Measurements from ENCODE around the gene ACTR3. TPM values are rescaled to one million over a fixed set of nuclear protein-coding genes. Genes with fewer than 3 reads are reported as not detected.

ACTR3 gene
- total RNA-seq, 1 donor from 2014 or later = 45.4 TPM

DNA sequence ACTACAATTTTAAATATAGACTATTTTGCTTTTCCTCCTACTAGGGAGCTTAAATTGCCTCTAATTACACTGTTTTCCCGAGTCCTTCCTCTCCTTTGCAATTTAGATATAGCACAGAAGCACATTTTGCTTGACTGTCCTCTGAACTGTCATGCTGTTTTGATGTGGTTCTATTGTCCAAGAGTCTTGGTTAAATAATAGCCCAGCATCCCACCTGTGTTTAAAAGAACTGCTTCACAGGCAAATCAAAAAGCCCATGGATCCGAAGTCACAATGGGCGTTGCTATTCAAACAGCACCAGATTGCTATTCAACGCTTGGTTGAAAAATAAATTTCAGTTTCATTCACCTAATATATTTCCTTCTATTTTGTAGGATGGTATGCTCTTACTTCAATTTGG, 22.3 kb upstream of the ACTR3 start:
- no peaks in the 10 kb centered on the region for H3K27me3 ChIP-seq
- intact Hi-C loops (cut with DNase I) = no loop called here

DNA sequence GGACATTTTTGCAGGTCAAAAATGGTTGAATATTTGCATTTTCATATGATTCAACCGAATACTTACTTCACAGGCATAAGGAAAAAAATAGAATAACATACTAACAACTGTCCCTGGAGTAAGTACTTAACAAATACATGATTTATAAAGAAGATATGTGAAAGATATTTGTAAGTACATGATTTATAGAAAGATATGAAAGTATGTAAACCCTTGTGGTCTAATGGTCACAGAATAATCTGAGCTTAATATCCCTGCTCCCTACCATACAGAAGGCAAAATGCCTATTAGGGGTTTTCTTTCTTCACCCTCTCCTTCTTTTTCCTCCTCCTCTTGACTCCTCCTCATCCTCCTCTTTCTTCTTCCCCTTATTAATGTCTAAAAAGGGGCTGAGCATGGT, 20.6 kb upstream of the ACTR3 start:
- Histone ChIP-seq H3K36me3 (no peaks in the 10 kb centered on the region), H3K27me3 (no peaks in the 10 kb centered on the region), H3K4me1 (no peaks in the 10 kb centered on the region), H3K27ac (no peak overlapping the region), H3K4me3 (no peak overlapping the region), H3K9me3 (no peaks in the 10 kb centered on the region)
- intact Hi-C loops (cut with DNase I) = no loop called here
- TF ChIP-seq, protein P1, sequence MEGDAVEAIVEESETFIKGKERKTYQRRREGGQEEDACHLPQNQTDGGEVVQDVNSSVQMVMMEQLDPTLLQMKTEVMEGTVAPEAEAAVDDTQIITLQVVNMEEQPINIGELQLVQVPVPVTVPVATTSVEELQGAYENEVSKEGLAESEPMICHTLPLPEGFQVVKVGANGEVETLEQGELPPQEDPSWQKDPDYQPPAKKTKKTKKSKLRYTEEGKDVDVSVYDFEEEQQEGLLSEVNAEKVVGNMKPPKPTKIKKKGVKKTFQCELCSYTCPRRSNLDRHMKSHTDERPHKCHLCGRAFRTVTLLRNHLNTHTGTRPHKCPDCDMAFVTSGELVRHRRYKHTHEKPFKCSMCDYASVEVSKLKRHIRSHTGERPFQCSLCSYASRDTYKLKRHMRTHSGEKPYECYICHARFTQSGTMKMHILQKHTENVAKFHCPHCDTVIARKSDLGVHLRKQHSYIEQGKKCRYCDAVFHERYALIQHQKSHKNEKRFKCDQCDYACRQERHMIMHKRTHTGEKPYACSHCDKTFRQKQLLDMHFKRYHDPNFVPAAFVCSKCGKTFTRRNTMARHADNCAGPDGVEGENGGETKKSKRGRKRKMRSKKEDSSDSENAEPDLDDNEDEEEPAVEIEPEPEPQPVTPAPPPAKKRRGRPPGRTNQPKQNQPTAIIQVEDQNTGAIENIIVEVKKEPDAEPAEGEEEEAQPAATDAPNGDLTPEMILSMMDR (IDR thresholded peaks at IDR 0.05) = no peak
- no peak for DNase-seq (ENCODE audit: low spot score in 2 of 2)

More for the DNA sequence above, 22.3 kb upstream of the ACTR3 start:
- TF ChIP-seq, protein P1 (IDR thresholded peaks at IDR 0.05) = no peak
- DNase-seq (ENCODE audit: low spot score in 2 of 2) = no peak
- H3K27ac ChIP-seq = no peak overlapping the region
- no peaks in the 10 kb centered on the region for H3K36me3 ChIP-seq
- no peaks in the 10 kb centered on the region for H3K4me1 ChIP-seq
- no peaks in the 10 kb centered on the region for H3K9me3 ChIP-seq
- no peak overlapping the region for H3K4me3 ChIP-seq

DNA sequence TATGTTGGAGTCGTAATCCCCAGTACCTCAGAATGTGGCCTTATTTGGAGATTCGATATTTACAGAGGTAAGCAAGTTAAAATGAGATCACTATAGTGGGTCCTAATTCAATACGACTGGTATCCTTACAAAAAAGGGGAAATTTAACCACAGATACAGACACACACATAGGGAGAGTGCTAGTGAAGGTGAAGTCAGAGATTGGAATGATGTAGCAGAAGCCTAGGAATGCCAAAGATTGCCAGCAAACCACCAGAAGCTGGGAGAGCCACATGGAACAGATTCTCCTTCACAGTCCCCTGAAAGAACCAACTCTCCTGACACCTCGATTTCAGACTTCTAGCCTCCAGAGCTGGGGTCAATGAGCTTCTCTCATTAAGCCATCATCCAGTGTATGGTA, 17.7 kb upstream of the ACTR3 start:
- intact Hi-C loops (cut with DNase I) = no loop called here
- Histone ChIP-seq H3K27ac (no peak overlapping the region), H3K36me3 (no peaks in the 10 kb centered on the region), H3K9me3 (no peaks in the 10 kb centered on the region), H3K4me3 (no peak overlapping the region), H3K4me1 (no peaks in the 10 kb centered on the region), H3K27me3 (no peaks in the 10 kb centered on the region)
- TF ChIP-seq, protein P1 (IDR thresholded peaks at IDR 0.05) = no peak
- no peak for DNase-seq (ENCODE audit: low spot score in 2 of 2)

DNA sequence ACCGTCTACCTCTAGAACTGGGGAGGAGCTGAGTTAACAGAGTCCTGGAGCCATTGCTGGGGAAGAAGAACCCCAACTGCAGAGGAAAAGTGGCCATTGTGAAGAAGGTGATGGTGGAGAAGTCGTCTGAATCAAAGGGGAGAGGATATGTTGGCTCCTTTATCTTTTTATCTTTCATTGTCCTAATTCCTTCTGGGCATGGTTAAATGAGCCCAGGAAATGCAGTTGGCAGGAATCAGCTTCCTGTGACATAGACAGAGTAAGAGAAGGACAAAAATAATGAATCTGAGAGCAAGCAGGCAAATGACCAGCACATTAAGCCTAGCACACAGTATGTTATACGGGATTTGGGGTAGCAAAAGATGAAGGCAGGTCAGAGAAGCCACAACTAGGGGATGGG, 16.0 kb upstream of the ACTR3 start:
- no peak for DNase-seq (ENCODE audit: low spot score in 2 of 2)
- no peaks in the 10 kb centered on the region for H3K9me3 ChIP-seq
- H3K4me1 ChIP-seq = no peaks in the 10 kb centered on the region
- intact Hi-C loops (cut with DNase I) = no loop called here
- TF ChIP-seq, protein P1 (IDR thresholded peaks at IDR 0.05) = no peak
- H3K27ac ChIP-seq = no peak overlapping the region
- no peaks in the 10 kb centered on the region for H3K36me3 ChIP-seq
- H3K27me3 ChIP-seq = no peaks in the 10 kb centered on the region
- no peak overlapping the region for H3K4me3 ChIP-seq

DNA sequence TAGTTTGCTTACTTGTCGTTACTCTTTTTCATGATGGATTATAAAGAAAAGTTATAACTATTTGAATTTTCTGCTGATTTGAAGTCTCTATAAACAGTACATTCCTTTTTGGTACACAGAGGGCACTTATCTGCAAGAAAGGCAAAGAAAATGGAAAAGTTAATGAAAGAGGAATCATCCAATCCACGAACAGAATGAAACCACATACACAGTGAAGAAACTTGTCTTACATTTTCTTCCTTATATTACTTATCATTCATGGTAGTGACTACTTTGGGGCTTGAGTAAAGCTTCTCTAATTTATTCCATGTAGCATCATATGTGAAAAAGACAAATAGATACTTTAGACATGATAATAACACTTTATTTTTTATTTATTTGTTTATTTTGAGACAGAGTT, 14.8 kb upstream of the ACTR3 start:
- TF ChIP-seq, protein P1 (IDR thresholded peaks at IDR 0.05) = no peak
- intact Hi-C loops (cut with DNase I) = no loop called here
- Histone ChIP-seq H3K4me1 (no peaks in the 10 kb centered on the region), H3K36me3 (no peaks in the 10 kb centered on the region), H3K27me3 (no peaks in the 10 kb centered on the region), H3K9me3 (no peaks in the 10 kb centered on the region), H3K4me3 (no peak overlapping the region), H3K27ac (no peak overlapping the region)
- no peak for DNase-seq (ENCODE audit: low spot score in 2 of 2)

Measured in ascending aorta (tissue), 2 donors.